GM23338 (cell line): Measurements from ENCODE around the gene RPL7A. TPM values are rescaled to one million over a fixed set of nuclear protein-coding genes. Genes with fewer than 3 reads are reported as not detected.

Experiments
- ATAC-seq: fragments of 200-7000 bp; cut with Tn5 transposase; 3 replicates; pipeline ENCODE4 v1.9.1; 2020
- DNase-seq: peaks from one replicate; pipeline ENCODE4 v3.0.0-alpha.2; 2015; ENCODE audit warnings: low spot score
- H2AFZ ChIP-seq: fragments of 200-600 bp; sonication (generic); 2 replicates; pipeline ENCODE4 v1.8.0; 2016; ENCODE audit warnings: antibody characterized with exemption, mild to moderate bottlenecking, moderate library complexity
- H3F3A ChIP-seq: fragments of 200-600 bp; sonication (generic); replicated peaks from 2 replicates; pipeline ENCODE4 v1.8.0; 2017; ENCODE audit warnings: antibody characterized with exemption, mixed run types, low read depth
- H3K27ac ChIP-seq: fragments of 200-600 bp; sonication (generic); 2 replicates; pipeline ENCODE4 v1.6.1; 2016; ENCODE audit warnings: low read depth
- H3K27me3 ChIP-seq: fragments of 200-600 bp; sonication (generic); 2 replicates; pipeline ENCODE4 v1.8.0; 2016; ENCODE audit warnings: mild to moderate bottlenecking, mixed run types, moderate library complexity; ENCODE audit not compliant: insufficient read depth
- H3K36me3 ChIP-seq: fragments of 200-600 bp; sonication (generic); 2 replicates; pipeline ENCODE4 v1.8.0; 2016; ENCODE audit warnings: mild to moderate bottlenecking; ENCODE audit not compliant: insufficient read depth
- H3K4me1 ChIP-seq: fragments of 200-600 bp; sonication (generic); 2 replicates; pipeline ENCODE4 v1.8.0; 2016; ENCODE audit warnings: mild to moderate bottlenecking, moderate library complexity; ENCODE audit not compliant: insufficient read depth
- H3K4me2 ChIP-seq: fragments of 200-600 bp; sonication (generic); 2 replicates; pipeline ENCODE4 v1.7.1; 2017; ENCODE audit warnings: mixed run types
- H3K4me3 ChIP-seq: fragments of 200-600 bp; sonication (generic); 2 replicates; pipeline ENCODE4 v1.6.1; 2016; ENCODE audit warnings: mixed run types
- H3K79me2 ChIP-seq: fragments of 200-600 bp; sonication (generic); replicated peaks from 2 replicates; pipeline ENCODE4 v1.8.0; 2017; ENCODE audit warnings: mild to moderate bottlenecking; ENCODE audit not compliant: insufficient read depth
- H3K9me2 ChIP-seq: fragments of 200-600 bp; sonication (generic); 2 replicates; pipeline ENCODE4 v1.8.0; 2017; ENCODE audit not compliant: insufficient read depth
- H4K20me1 ChIP-seq: fragments of 200-600 bp; sonication (generic); replicated peaks from 2 replicates; pipeline ENCODE4 v1.8.0; 2017; ENCODE audit warnings: mild to moderate bottlenecking; ENCODE audit not compliant: insufficient read depth
- H3K27ac Mint-ChIP-seq: 2 replicates; pipeline ENCODE4 v1.8.0; 2020; ENCODE audit warnings: inconsistent platforms, mild to moderate bottlenecking, moderate library complexity, mixed read lengths
- H3K27me3 Mint-ChIP-seq: 3 replicates; pipeline ENCODE4 v1.8.0; 2022; ENCODE audit warnings: low read depth, mild to moderate bottlenecking, moderate library complexity, mixed read lengths, inconsistent platforms; ENCODE audit not compliant: insufficient read depth, poor library complexity
- H3K36me3 Mint-ChIP-seq: 3 replicates; pipeline ENCODE4 v1.8.0; 2021; ENCODE audit warnings: low read depth, mild to moderate bottlenecking, inconsistent platforms, moderate library complexity, mixed read lengths
- H3K4me1 Mint-ChIP-seq: 3 replicates; pipeline ENCODE4 v1.8.0; 2020; ENCODE audit warnings: mild to moderate bottlenecking, inconsistent platforms, mixed read lengths
- H3K4me3 Mint-ChIP-seq: 3 replicates; pipeline ENCODE4 v1.8.0; 2021; ENCODE audit warnings: moderate library complexity, mild to moderate bottlenecking, inconsistent platforms, mixed read lengths
- H3K9me3 Mint-ChIP-seq: 3 replicates; pipeline ENCODE4 v1.8.0; 2020; ENCODE audit warnings: moderate library complexity, mild to moderate bottlenecking, inconsistent platforms, mixed read lengths
- EZH2 ChIP-seq: fragments of 200-600 bp; sonication (generic); IDR thresholded peaks from one replicate; pipeline ENCODE4 v1.8.0; 2017; ENCODE audit warnings: antibody characterized with exemption, mild to moderate bottlenecking, low read depth; ENCODE audit not compliant: unreplicated experiment
- EZH2phosphoT487 ChIP-seq: fragments of 200-600 bp; sonication (generic); IDR thresholded peaks from one replicate; pipeline ENCODE4 v1.8.1; 2018; ENCODE audit warnings: antibody characterized with exemption; ENCODE audit not compliant: unreplicated experiment
- POLR2AphosphoS5 ChIP-seq: IDR thresholded peaks from 2 replicates; pipeline ENCODE4 v1.6.1; 2016; ENCODE audit warnings: antibody characterized with exemption, low read depth
- STAT1 ChIP-seq: IDR thresholded peaks from one replicate; pipeline ENCODE4 v1.6.1; 2016; ENCODE audit warnings: antibody characterized with exemption; ENCODE audit not compliant: unreplicated experiment
- ZNF114 ChIP-seq: fragments of 250-450 bp; sonication (Bioruptor Pico); IDR thresholded peaks from 2 replicates; pipeline ENCODE4 v1.5.0; 2020; ENCODE audit warnings: mild to moderate bottlenecking, moderate library complexity
- ZNF331 ChIP-seq: fragments of 250-450 bp; sonication (Bioruptor Pico); IDR thresholded peaks from 2 replicates; pipeline ENCODE4 v1.5.0; 2020; ENCODE audit warnings: low read depth, mild to moderate bottlenecking, moderate library complexity
- polyA plus RNA-seq: library from polyadenylated mRNA; unstranded; fragments of >200 nt; fragmentation: Nextera tagmentation; extraction: Ambion mirVana; gene quantifications from 2 replicates; pipeline ENCODE4 v1.2.1, GENCODE V29; 2016
- total RNA-seq: library from RNA; depleted of rRNA; stranded (reverse); fragments of >200 nt; shearing (Covaris generic); gene quantifications from 2 replicates; pipeline ENCODE4 v1.2.3, GENCODE V29; 2014
- TF ChIP-seq, protein P1 (sequence below): IDR thresholded peaks from one replicate; pipeline ENCODE4 v1.6.1; 2018; ENCODE audit warnings: antibody characterized with exemption; ENCODE audit not compliant: unreplicated experiment
- TF ChIP-seq, protein P2 (sequence below), 2 experiments: fragments of 200-600 bp in 1 of 2; sonication (generic) in 1 of 2; conservative IDR thresholded peaks; 2 replicates each; pipeline versions ENCODE4 v1.5.1 to v1.6.1; 2016 to 2017; ENCODE audit warnings: antibody characterized with exemption in 2 of 2, low read depth in 2 of 2, mild to moderate bottlenecking in 2 of 2, moderate library complexity in 1 of 2
- TF ChIP-seq, protein P3 (sequence below): IDR thresholded peaks from 2 replicates; pipeline ENCODE4 v1.6.1; 2016; ENCODE audit warnings: antibody characterized with exemption

Gene RPL7A
- total and polyA plus RNA-seq, 2 experiments from 2014 or later = 1,644 to 2,020 TPM

DNA sequence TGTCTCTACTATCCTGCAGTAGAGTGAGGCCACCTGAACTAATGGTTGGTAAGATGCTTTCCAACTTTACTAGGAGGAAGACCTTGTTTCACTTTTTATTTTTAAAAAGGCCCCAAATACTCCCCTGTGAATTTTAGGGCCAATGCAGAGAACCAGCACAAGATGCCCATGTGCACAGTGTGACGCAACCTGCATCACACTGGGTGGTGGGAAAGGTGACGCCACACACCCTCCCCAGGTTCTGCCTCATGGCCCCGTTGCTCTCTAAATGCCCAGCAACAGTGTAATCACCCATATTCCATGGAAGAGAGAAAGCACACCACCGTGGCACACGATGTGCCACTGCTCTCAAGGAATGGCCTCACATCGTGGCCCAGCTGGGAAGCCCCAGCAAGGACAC lies 21.4 kb downstream of the RPL7A start:
- H3K27ac Mint-ChIP-seq = no peak overlapping the region
- H3K9me2 ChIP-seq = no peaks in the 10 kb centered on the region
- peaks cover 6% of the 10 kb centered on the region for H3K27me3 Mint-ChIP-seq
- peaks cover 57% of the 10 kb centered on the region for H3K36me3 Mint-ChIP-seq
- H4K20me1 ChIP-seq = peaks cover 78% of the 10 kb centered on the region
- no peak for ATAC-seq
- H2AFZ ChIP-seq = no peak overlapping the region
- no peak overlapping the region for H3K4me2 ChIP-seq
- no peak overlapping the region for H3K4me3 ChIP-seq
- H3K4me3 Mint-ChIP-seq = no peak overlapping the region
- peaks cover 11% of the 10 kb centered on the region; the same call in 2 of the 3 replicates for H3K4me1 Mint-ChIP-seq
- H3K36me3 ChIP-seq = peaks cover 15% of the 10 kb centered on the region
- no peak for DNase-seq
- H3F3A ChIP-seq = peaks cover 10% of the 10 kb centered on the region; the same call in 1 of the 2 replicates
- H3K27me3 ChIP-seq = no peaks in the 10 kb centered on the region
- H3K9me3 Mint-ChIP-seq = no peaks in the 10 kb centered on the region
- H3K79me2 ChIP-seq = peaks cover 88% of the 10 kb centered on the region
- TF ChIP-seq, protein P1, sequence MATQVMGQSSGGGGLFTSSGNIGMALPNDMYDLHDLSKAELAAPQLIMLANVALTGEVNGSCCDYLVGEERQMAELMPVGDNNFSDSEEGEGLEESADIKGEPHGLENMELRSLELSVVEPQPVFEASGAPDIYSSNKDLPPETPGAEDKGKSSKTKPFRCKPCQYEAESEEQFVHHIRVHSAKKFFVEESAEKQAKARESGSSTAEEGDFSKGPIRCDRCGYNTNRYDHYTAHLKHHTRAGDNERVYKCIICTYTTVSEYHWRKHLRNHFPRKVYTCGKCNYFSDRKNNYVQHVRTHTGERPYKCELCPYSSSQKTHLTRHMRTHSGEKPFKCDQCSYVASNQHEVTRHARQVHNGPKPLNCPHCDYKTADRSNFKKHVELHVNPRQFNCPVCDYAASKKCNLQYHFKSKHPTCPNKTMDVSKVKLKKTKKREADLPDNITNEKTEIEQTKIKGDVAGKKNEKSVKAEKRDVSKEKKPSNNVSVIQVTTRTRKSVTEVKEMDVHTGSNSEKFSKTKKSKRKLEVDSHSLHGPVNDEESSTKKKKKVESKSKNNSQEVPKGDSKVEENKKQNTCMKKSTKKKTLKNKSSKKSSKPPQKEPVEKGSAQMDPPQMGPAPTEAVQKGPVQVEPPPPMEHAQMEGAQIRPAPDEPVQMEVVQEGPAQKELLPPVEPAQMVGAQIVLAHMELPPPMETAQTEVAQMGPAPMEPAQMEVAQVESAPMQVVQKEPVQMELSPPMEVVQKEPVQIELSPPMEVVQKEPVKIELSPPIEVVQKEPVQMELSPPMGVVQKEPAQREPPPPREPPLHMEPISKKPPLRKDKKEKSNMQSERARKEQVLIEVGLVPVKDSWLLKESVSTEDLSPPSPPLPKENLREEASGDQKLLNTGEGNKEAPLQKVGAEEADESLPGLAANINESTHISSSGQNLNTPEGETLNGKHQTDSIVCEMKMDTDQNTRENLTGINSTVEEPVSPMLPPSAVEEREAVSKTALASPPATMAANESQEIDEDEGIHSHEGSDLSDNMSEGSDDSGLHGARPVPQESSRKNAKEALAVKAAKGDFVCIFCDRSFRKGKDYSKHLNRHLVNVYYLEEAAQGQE = no peak
- no peak for TF ChIP-seq ZNF114
- TF ChIP-seq, protein P2, sequence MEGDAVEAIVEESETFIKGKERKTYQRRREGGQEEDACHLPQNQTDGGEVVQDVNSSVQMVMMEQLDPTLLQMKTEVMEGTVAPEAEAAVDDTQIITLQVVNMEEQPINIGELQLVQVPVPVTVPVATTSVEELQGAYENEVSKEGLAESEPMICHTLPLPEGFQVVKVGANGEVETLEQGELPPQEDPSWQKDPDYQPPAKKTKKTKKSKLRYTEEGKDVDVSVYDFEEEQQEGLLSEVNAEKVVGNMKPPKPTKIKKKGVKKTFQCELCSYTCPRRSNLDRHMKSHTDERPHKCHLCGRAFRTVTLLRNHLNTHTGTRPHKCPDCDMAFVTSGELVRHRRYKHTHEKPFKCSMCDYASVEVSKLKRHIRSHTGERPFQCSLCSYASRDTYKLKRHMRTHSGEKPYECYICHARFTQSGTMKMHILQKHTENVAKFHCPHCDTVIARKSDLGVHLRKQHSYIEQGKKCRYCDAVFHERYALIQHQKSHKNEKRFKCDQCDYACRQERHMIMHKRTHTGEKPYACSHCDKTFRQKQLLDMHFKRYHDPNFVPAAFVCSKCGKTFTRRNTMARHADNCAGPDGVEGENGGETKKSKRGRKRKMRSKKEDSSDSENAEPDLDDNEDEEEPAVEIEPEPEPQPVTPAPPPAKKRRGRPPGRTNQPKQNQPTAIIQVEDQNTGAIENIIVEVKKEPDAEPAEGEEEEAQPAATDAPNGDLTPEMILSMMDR (conservative IDR thresholded peaks at IDR 0.05; ENCODE audit: low read depth in 2 of 2) = no peak
- no peak for TF ChIP-seq EZH2phosphoT487
- TF ChIP-seq EZH2 = no peak
- TF ChIP-seq POLR2AphosphoS5 = no peak
- no peak for TF ChIP-seq ZNF331 (CRISPR knock-in tag)
- TF ChIP-seq, protein P3, sequence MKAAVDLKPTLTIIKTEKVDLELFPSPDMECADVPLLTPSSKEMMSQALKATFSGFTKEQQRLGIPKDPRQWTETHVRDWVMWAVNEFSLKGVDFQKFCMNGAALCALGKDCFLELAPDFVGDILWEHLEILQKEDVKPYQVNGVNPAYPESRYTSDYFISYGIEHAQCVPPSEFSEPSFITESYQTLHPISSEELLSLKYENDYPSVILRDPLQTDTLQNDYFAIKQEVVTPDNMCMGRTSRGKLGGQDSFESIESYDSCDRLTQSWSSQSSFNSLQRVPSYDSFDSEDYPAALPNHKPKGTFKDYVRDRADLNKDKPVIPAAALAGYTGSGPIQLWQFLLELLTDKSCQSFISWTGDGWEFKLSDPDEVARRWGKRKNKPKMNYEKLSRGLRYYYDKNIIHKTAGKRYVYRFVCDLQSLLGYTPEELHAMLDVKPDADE = no peak
- H3K27ac ChIP-seq = no peak overlapping the region
- peaks cover 1% of the 10 kb centered on the region; the same call in 1 of the 2 replicates for H3K4me1 ChIP-seq

DNA sequence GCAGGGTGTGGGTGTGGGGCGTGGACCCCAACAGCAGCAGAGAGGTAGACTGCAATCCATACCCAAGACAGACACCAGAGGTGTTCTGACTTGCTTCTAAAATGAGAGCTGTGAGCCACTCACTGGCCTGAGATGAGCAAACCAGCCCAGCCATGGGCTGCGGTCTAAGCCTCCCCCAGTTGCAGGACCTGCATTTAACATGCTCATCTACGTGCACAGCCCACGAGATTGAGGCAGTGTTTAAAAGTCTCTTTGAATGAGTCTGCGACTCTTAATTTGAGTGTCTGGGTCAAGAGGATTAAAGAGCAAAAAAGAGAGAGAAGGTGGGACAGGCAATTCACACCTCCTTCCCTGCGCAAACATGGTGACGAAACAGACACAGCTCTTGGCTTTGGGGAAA lies 21.9 kb downstream of the RPL7A start:
- H2AFZ ChIP-seq = no peak overlapping the region
- Mint-ChIP-seq H3K27ac (no peak overlapping the region), H3K36me3 (peaks cover 59% of the 10 kb centered on the region), H3K27me3 (peaks cover 9% of the 10 kb centered on the region), H3K9me3 (no peaks in the 10 kb centered on the region), H3K4me3 (no peak overlapping the region), H3K4me1 (peaks cover 16% of the 10 kb centered on the region)
- H3K27me3 ChIP-seq = no peaks in the 10 kb centered on the region
- H4K20me1 ChIP-seq = peaks cover 82% of the 10 kb centered on the region
- no peak overlapping the region for H3K4me3 ChIP-seq
- peaks cover 8% of the 10 kb centered on the region; the same call in 1 of the 2 replicates for H3F3A ChIP-seq
- peaks cover 93% of the 10 kb centered on the region for H3K79me2 ChIP-seq
- no peak for DNase-seq
- H3K4me2 ChIP-seq = no peak overlapping the region
- H3K9me2 ChIP-seq = no peaks in the 10 kb centered on the region
- TF ChIP-seq STAT1 = no peak
- no peak for TF ChIP-seq ZNF331 (CRISPR knock-in tag)
- TF ChIP-seq EZH2 = no peak
- TF ChIP-seq, protein P3 = no peak
- TF ChIP-seq, protein P2 (conservative IDR thresholded peaks at IDR 0.05; ENCODE audit: low read depth in 2 of 2) = no peak
- H3K4me1 ChIP-seq = peaks cover 6% of the 10 kb centered on the region; the same call in 1 of the 2 replicates
- no peak for ATAC-seq
- no peak overlapping the region for H3K27ac ChIP-seq
- H3K36me3 ChIP-seq = peaks cover 15% of the 10 kb centered on the region
